Activated T-cell treated with anti-CD3 and anti-CD28 coated beads, Interleukin-2, amount 50 U/mL, for 4 hours (primary cell): ENCODE data around the gene DUS3L. TPM values are rescaled to one million over a fixed set of nuclear protein-coding genes. Genes with fewer than 3 reads are reported as not detected.

Source experiments
- ATAC-seq, 2 donors: fragments of 200-7000 bp; cut with Tn5 transposase; one replicate each; pipeline ENCODE4 v1.10.0; 2021
- DNase-seq: peaks from one replicate; pipeline ENCODE4 v3.0.0-alpha.2; 2020
- H3K27me3 Mint-ChIP-seq: one replicate; pipeline ENCODE4 v1.8.0; 2021; ENCODE audit warnings: low read depth, mixed read lengths
- H3K36me3 Mint-ChIP-seq: one replicate; pipeline ENCODE4 v1.8.0; 2022; ENCODE audit warnings: mixed read lengths; ENCODE audit not compliant: insufficient read depth
- H3K4me1 Mint-ChIP-seq: one replicate; pipeline ENCODE4 v1.8.0; 2021; ENCODE audit warnings: low read depth, mixed read lengths
- H3K4me3 Mint-ChIP-seq: one replicate; pipeline ENCODE4 v1.8.0; 2021; ENCODE audit warnings: mild to moderate bottlenecking, moderate library complexity, mixed read lengths
- H3K9me3 Mint-ChIP-seq: one replicate; pipeline ENCODE4 v1.8.0; 2021; ENCODE audit warnings: mixed read lengths
- total RNA-seq, 3 donors: library from RNA; stranded (reverse); gene quantifications; one replicate each; pipeline ENCODE4 v1.2.1, GENCODE V29; 2021

DUS3L gene, protein sequence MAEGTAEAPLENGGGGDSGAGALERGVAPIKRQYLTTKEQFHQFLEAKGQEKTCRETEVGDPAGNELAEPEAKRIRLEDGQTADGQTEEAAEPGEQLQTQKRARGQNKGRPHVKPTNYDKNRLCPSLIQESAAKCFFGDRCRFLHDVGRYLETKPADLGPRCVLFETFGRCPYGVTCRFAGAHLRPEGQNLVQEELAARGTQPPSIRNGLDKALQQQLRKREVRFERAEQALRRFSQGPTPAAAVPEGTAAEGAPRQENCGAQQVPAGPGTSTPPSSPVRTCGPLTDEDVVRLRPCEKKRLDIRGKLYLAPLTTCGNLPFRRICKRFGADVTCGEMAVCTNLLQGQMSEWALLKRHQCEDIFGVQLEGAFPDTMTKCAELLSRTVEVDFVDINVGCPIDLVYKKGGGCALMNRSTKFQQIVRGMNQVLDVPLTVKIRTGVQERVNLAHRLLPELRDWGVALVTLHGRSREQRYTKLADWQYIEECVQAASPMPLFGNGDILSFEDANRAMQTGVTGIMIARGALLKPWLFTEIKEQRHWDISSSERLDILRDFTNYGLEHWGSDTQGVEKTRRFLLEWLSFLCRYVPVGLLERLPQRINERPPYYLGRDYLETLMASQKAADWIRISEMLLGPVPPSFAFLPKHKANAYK
- 100 to 1,000 TPM; 166 to 215 (median 198) TPM for total RNA-seq

DNA sequence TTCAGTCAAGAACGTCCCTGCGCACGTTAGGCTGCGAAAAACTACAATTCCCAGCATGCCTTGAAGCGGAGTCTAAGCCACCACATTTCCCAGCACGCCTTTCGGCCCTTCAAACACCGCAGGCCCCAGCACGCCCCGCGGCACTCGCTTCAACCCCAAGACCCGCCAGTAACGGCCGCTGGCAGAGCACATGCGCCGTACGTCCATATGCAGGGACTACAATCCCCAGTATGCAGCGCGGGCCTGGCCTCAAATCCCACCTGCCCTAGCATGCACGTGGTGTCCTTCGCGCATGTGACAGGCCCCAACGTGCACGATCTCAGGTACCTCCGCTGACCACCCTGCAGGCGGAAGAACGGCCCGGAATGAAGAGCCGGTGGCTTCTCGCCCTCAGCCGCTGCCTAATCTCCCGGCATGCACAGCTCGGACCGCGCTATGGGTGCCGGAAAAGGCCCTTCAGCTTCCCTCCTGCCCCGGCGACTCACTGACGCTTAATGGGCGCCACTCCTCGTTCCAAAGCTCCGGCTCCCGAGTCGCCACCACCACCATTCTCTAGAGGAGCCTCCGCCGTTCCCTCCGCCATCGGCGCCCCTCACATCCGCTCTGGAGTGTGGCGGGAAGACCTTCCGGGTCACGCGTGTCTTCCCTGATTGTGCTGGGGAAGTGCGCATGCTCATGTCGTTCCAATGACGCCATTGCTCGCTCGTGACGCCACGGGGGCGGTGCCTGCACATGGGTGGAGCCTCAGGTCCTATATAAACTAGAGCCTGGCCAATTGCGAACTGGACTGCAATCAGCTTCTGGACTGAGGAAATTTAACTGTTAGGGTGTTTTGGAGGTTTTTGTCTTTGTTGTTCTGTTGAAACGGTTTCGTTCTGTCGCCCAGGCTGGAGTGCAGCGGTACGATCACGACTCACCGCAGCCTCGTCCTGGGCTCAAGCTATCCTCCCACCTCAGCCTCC lies at the start of gene DUS3L:
Gene DUS3L, minus strand, starts transcription at position 605 of the 962 bp plus-strand sequence. Its CDS starts 22 bp downstream, at position 583.
- ATAC-seq (peak; percentile 96), DNase-seq (peak; percentile 94)
- Mint-ChIP-seq H3K9me3 (no peaks in the 10 kb centered on the region), H3K36me3 (peaks cover 31% of the 10 kb centered on the region), H3K4me1 (peaks cover 10% of the 10 kb centered on the region), H3K4me3 (peak within 1 kb of the TSS; percentile 100), H3K27me3 (peaks cover 1% of the 10 kb centered on the region)

DNA sequence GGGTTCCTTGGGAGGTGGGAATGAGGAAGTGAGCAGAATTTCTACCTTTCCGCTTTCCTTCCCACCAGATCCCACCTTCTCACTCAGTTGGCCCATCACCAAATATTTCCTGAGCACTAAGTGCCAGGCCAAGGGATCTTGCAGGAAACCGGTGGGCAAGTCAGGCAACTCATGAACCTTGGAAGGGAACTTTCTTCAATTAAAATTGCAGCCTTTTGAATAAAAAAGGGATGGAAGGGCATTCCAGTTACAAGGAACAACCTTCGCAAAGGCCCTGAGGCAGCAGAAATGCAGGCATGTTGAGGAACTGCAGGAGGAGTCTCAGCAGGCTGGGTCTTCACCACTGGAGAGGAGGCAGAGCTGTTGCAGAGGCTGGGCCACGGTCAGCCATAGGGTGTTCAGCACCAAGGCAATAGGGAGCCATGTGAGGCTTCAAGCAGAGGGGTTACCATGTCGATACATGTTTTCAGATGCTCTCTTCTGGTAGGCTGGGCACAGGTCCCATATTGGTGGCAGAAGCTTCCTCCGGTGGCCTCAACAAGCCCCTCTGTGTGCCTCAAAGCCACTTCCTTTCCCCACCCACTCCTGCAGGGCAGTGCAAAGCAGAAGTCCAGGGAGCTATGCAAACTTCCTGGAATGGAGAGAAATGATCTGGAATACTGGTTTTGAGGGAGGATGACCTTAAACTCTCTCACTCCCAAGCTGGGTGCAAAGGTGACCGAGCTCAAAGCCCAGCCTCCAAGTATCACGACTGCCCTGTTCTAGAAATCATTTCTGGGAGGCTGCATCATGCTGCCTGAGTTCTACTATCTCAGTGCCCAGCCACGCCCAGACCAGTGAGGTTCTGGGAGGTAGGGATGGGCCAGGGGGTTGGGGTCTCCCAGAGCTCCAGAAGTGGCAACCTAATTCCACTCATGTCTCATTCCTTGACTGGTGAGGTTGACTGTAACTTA lies 48.4 kb upstream of the DUS3L start, which contains the start of gene FUT6:
Gene FUT6, minus strand, starts transcription at position 638 of the 953 bp plus-strand sequence. CDS start 7,135 bp downstream, outside the sequence.
- Mint-ChIP-seq H3K4me3 (no peak within 1 kb of the TSS), H3K27me3 (peaks cover 7% of the 10 kb centered on the region), H3K4me1 (no peaks in the 10 kb centered on the region), H3K9me3 (no peaks in the 10 kb centered on the region), H3K36me3 (no peaks in the 10 kb centered on the region)
- ATAC-seq, result no peak
- DNase-seq, result no peak

DNA sequence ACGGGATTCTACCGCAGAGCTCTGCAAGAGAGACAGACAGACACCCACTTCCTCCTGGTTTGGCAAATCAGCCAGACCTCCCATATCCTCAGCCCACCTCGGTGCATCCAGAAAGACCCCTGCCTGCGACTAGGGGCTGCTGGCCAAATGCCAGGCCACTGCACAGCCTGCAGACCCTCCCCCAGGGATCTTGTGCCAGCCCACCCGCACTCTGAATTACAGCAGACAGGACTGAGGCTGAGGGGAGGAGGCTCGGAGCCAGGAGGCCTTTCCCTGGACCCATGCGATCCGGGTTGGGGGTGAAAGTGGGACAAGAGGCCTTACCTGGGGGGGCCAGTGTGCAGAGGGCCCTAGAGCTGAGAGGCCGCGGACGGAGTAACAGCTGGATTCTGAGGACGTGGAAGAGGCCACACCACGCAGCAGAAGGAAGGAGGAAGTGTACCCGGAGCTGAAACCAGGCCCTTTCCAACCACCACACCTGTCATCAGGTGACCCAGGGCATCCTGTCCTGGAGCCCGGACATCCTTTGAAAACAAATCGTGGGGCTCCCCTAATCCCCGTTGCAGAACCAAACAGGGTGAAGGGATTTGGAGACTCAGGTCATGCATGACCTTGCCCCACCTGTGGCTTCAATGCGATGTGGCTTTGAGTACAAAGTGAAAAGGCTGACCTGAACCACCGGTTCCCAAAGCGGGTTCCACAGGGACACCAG lies 47.5 kb upstream of the DUS3L start:
- H3K27me3 Mint-ChIP-seq, result peaks cover 7% of the 10 kb centered on the region
- H3K36me3 Mint-ChIP-seq, result no peaks in the 10 kb centered on the region
- H3K4me3 Mint-ChIP-seq, result no peak overlapping the region
- H3K9me3 Mint-ChIP-seq, result no peaks in the 10 kb centered on the region
- H3K4me1 Mint-ChIP-seq, result no peaks in the 10 kb centered on the region
- DNase-seq (no peak), ATAC-seq (no peak)

DNA sequence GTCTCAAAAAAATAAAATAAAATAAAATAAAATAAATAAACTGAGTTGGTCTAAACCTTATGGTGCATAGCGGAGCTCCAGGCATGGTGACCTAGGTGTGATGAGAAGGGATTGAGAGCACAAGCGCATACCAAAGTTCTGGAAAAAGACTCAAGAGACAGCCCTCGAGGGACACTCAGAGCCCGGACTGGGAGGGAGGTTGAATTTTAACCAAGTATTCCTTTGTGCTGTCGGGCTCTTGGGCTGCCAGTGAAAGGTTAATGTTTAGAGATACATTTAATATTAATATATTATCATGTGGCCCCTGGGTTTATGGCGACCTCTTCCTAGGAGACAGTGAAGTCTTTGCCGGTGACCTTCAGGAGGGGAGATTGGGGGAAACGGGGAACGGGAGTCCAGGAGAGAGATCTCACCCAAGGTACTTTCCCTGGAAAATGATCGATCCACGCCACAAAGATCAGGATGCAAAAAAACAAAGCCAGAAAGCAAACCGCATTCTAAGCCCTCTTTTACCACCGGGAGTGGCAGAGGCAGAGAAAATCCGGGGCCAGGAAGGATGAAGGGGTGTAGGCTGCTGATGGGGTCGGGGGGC lies 46.9 kb upstream of the DUS3L start:
- no peak overlapping the region for H3K4me3 Mint-ChIP-seq
- H3K4me1 Mint-ChIP-seq, result no peaks in the 10 kb centered on the region
- no peaks in the 10 kb centered on the region for H3K9me3 Mint-ChIP-seq
- H3K36me3 Mint-ChIP-seq, result no peaks in the 10 kb centered on the region
- ATAC-seq (no peak), DNase-seq (no peak)
- peaks cover 5% of the 10 kb centered on the region for H3K27me3 Mint-ChIP-seq

DNA sequence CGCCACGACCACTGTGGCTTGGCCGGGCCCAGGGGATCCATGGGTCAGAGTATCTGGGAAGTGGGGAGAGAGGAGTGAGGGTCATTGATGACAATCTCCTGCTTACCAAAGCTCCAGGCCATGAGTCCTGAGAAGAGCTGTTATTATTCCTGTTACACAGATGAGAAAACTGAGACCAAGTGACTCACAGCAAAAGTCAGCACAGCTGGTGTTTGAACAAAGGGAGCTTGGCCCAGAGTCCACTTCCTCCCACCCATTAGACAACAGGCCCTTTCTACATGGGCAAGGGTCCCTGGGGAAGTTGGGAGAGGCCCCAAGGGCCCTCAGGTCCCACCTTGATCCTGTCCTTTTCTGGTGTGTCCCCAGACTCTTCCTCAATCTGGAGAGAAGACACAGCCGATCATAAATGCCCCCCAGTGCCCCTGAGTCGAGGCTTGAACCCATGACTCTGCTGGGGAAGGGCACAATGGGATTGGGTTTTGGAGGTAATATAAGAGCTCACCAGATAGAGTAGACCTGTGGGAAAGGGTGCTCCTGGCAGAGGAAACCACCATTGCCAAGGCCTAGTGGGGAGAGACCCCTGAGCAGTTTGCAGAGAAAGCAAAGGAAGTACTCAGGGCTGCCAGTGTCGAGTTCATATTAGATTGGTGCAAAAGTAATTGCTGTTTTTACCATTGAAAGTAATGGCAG lies 41.7 kb upstream of the DUS3L start:
- DNase-seq (no peak), ATAC-seq (no peak)
- Mint-ChIP-seq H3K36me3 (no peaks in the 10 kb centered on the region), H3K9me3 (no peaks in the 10 kb centered on the region), H3K4me1 (peaks cover 3% of the 10 kb centered on the region), H3K27me3 (peaks cover 2% of the 10 kb centered on the region), H3K4me3 (no peak overlapping the region)

DNA sequence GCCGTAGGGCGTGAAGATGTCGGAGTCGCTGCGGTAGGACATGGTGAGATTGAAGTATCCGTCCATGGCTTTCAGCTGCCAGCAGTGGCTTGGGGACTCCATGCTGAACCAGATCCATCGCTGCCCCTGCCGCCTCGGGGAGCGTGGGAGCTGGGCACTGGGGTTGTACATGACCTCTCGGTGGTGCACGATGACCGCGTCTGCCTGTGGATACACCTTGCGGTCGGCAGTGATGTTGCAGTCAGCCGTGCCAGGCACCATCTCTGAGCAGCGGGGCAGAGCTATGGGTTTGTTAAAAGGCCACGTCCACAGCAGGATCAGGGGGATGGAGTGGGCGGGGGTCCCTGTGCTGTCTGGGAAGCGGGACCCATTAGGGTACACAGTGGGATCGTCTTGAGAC lies 41.1 kb upstream of the DUS3L start:
- Mint-ChIP-seq H3K4me3 (no peak overlapping the region), H3K4me1 (peaks cover 6% of the 10 kb centered on the region), H3K36me3 (no peaks in the 10 kb centered on the region), H3K9me3 (no peaks in the 10 kb centered on the region), H3K27me3 (peaks cover 2% of the 10 kb centered on the region)
- no peak for ATAC-seq
- no peak for DNase-seq

DNA sequence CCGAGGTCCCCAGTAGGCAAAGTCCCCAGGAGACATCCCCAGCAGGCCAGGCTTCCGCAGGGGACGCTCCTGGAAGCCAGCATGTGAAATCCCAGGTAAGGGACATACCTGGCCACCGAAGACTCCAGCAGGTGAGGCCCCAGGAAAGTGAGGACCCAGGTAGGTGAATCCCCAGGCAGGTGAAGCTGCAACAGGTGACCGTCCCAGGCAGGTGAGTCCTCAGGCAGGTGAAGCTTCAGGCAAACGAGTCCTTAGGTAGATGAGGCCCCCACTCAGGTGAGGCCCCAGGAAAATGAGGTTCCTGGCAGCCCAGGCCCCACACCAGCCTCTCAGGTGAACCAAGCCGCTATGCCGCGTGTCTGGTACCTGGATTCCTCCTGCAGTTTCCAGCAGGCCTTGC lies 40.2 kb upstream of the DUS3L start:
- ATAC-seq, result no peak
- no peak overlapping the region for H3K4me3 Mint-ChIP-seq

DNA sequence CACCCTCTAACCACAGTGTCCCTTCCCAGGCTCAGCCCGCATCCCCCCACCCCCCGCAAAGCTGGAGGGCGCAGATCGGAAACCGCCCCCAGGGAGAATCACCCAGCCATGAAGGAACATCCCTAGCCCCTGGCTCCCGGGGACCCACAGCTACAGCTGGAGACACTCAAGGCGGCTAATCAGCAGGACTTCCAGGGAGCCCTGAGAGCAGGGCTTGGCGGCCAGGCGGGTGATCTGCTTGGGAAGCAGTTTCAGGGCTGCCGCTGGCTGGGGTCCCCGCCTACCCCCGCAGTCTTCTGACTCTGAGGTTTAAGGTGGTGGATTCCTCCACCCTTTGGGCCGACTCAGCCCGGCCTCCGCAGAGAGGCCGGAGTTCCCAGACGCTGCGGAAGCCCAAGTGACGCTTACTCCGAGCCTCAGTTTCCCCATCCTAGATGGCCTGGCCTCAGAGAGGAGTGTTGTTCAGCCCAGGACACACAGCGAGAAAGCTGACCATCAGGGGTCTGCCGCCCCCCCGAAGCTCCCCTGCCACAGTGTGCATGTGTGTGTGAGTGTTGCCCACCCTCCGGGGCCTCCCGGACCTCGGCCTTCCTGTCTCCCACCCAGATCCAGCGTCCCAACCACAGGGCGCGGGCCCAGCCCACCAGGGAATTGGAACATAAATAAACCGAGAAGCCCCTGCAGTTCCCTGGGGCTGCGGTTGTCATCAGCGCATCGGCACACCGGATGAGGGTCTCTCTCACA lies 38.8 kb upstream of the DUS3L start:
- Mint-ChIP-seq H3K4me1 (peaks cover 9% of the 10 kb centered on the region), H3K27me3 (peaks cover 2% of the 10 kb centered on the region), H3K36me3 (no peaks in the 10 kb centered on the region), H3K4me3 (peak overlapping the region; percentile 41), H3K9me3 (no peaks in the 10 kb centered on the region)
- ATAC-seq (no peak), DNase-seq (no peak)

More for the DNA sequence above, 40.2 kb upstream of the DUS3L start:
- Mint-ChIP-seq H3K27me3 (peaks cover 2% of the 10 kb centered on the region), H3K9me3 (no peaks in the 10 kb centered on the region), H3K36me3 (no peaks in the 10 kb centered on the region), H3K4me1 (peaks cover 9% of the 10 kb centered on the region)
- no peak for DNase-seq

DNA sequence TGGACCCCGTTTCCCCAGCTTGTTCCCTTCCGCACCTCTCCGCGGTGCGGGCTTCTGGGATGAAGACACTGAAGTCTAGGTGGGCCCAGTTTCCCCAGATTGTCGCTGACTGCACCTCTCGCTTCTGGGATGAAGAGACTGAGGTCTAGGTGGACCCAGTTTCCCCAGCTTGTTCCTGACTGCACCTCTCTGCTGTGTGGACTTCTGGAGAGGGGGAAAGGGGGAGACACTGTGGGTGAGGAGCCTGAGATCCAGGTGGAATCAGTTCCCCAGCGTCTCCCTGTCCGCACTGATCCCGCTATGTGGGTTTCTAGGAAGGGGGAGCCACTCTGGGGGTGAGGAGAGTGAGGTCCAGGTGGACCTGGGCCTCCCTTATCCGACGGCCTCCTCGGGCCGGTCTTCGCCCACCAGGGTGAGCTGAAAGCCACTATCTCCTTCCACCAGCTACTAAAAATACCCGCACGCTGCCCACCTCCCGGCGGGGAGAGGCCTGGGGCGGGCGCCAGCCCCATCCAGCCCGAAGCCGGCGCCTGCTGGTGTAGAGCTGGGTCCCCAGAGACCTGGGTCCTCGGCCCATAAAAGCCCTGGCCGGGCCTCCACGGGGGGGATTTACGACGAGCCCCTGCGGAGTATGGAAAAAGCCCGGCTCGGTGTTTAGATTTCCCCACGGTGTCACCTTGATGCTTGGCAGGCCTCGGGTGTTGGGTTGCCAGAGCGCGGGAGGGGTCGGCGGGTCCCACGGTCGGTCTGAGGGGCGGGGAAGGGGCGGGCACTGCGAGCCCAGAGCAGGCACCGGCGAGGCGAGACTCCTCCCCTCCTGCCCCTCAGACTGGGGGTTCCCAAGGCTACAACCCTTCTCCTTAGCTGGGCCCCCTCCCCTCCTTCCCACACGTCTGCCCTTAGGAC lies 38.0 kb upstream of the DUS3L start:
- peaks cover 9% of the 10 kb centered on the region for H3K4me1 Mint-ChIP-seq
- peak overlapping the region; percentile 96 for H3K4me3 Mint-ChIP-seq
- no peaks in the 10 kb centered on the region for H3K9me3 Mint-ChIP-seq
- ATAC-seq (no peak), DNase-seq (no peak)
- no peaks in the 10 kb centered on the region for H3K36me3 Mint-ChIP-seq
- peaks cover 2% of the 10 kb centered on the region for H3K27me3 Mint-ChIP-seq

DNA sequence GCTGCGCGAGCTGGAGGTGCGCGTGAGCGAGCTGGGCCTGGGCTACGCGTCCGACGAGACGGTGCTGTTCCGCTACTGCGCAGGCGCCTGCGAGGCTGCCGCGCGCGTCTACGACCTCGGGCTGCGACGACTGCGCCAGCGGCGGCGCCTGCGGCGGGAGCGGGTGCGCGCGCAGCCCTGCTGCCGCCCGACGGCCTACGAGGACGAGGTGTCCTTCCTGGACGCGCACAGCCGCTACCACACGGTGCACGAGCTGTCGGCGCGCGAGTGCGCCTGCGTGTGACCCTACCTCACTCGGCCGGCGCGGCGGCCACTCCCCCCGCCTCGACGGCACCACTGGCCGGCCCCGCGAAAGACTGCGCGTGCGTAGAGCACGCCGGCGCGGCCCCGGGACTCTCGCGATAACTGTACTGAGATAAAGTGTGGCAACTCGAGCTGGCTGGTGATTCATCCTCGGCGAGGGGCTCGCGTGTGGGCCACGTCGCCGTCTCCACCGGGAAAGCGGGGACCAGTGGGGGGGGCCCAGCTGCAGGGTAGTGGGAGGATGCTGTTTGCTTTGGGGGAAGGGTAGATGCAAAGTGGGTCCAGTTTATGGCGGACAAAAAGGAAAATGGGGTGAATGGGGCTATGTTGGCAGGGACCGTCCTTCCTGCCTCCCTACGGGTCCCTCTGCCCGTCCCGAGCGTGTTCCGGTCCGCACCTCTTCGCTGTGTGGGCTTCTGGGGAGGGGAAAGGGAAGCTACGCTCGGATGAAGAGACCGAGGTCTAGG lies 37.1 kb upstream of the DUS3L start:
- H3K27me3 Mint-ChIP-seq, result peaks cover 2% of the 10 kb centered on the region
- H3K36me3 Mint-ChIP-seq, result no peaks in the 10 kb centered on the region
- DNase-seq (peak; percentile 97), ATAC-seq (peak; percentile 83 to 85)
- H3K9me3 Mint-ChIP-seq, result no peaks in the 10 kb centered on the region
- peaks cover 9% of the 10 kb centered on the region for H3K4me1 Mint-ChIP-seq
- H3K4me3 Mint-ChIP-seq, result peak overlapping the region; percentile 96
